NCI-H345 (cell line): ENCODE measurements around the gene CXCR5.
A peak's percentile ranks its signal among the peaks of the same experiment; 100 is the strongest.

Experiments
- DNase-seq: peaks from one replicate; lab custom pipeline; 2025; lab: John Stamatoyannopoulos, UW

The CXCR5 gene

DNA sequence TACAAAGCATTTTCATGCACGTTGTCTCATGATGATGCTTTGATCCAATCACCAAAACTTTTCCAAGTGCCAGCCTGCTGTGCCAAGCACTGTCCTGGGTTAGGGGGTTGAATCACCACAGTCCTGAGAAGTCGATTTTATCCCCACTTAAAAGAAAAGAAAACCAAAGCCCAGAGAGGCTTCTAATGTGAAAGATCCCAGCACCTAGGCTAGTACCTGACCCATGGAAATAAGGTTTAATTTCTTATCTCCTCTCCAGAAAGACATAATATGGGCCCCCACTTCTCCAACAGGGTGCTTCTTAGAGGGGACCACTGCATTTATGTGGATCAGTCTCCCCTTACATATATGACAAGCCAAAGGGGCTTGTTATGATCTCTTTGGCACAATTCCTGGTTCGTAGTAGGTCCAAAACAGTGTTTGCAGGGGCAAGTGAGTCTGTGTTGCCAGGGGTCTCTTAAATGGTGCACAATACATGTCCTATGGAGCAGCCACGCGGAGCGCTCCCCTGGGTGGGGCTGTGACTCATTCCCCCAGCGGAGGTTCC, 43.9 kb downstream of the CXCR5 start:
- no peak for DNase-seq

DNA sequence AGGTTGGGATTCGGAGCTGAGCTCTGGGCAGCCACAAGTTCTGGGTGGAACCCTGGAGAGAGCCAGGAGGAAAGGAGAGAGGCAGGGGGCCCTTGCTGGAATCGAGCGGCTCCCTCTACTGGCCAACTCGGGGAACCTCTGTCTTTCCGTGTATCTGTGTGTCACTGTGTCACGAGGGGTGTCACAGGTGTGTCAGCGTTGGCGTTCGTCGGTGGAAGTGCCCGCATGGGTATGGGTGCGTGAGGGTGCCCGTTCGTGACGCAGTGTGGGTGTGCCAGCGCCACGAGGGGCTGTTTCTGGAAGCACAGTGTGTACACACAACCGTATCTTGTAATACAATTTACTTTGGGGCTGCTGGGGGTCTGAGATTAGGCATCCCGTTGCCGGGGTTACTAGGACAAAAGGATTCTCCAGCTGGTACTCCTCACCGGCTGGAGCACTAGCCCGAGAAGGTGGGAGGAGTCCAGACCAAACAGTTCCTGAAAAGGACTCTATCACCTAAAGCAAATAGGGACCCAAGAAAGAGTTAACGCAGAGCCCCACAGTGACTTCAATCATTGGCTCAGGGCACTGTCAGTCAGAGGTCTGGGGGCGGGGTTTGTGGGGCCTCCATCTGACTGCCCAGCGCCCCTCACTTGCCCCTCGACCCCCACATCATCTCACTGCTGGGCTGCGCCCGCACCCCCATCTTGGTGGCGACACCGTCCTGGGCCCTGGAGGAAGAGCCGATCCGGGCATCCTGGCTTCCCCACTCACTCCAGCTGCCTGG, 44.6 kb downstream of the CXCR5 start:
- DNase-seq = peak; percentile 92

DNA sequence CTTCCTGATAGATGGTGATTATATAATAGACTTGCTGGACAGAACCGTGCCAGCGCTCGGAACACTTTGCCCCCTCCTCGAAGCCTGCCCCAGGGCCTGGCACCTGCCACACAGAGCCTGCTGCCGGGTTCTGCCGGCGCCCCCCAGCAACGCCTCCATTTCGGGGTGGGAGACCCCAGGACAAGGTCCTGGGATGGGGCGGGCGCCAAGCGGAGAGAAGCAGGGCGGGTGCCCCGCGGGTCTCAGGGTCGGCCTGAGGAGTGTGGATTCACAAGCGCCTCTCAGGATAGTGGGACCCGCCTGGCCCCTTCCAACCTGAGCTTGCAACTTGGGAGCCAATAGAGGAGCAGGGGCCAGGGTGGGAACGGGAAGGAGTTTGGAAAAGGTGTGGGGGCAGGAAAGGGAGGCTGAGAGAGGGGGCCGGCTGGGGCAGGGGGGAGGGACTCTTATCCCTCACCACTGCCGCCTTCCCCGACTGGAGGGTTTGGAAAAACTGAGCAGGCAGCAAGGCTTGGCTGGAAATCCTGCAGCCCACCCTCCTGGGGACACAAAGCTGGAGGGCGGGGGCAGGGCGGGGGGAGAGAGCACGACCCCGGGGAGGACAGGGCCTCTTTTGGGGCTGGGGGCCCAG, 45.3 kb downstream of the CXCR5 start:
- DNase-seq = peak; percentile 77

DNA sequence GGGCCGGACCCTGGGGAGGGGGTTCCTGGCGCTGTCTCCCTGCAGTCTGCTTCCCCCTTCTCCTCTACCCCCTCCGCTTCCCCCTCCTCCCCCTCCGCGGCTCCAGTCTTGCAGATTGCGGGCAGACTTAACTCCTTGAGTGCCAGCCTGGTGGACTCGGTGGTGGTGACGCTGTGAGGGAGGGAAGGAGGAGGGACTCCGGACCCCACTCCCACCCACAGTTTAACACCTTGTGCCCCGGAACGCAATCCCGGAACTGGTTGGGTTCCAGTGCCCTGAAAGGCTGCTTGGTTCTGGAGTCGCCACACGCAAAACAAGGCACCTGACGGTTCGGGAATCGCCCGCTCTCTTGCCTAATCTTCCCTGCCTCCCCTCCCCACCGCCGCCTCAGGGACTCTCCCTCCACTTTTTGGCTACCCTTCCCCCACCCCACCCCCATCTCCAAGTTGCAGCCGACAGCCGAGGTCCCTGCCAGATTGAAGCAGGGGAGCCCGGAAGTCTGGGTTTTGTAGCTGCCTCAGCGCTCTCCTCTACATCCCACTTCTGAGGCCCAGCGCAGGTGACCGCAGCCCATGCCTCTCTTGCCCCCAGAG, 45.9 kb downstream of the CXCR5 start:
- DNase-seq = peak; percentile 84

DNA sequence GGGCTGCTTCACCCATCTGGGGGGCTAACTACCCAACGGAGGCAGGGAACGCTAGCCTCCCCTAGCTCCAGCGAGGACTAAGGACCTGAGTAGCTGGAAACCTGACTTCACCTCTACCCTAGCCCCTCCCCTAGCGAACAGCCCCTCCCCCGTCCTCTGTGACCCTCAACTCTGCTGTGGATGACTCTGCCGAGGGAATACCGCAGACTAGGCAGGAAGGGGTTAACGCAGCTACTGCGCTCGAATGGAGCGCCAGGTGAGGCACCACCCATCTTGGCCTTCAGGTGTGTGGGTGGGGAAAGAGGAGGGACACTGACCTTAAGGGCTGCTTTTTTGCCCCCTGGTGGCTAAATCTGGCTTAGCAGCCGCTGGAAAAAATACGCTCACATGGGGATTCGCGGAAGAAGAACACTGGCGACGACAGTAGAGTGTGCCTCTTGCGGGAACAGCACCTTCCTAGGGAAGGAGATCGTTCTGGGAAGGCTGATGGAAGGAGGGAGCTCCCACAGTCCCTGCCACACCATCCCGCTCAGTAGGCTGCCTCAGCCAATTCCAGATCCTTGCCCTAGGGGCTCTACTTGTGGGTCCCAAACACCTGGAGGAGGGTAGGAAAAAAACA, 46.5 kb downstream of the CXCR5 start:
- DNase-seq = peak; percentile 97

DNA sequence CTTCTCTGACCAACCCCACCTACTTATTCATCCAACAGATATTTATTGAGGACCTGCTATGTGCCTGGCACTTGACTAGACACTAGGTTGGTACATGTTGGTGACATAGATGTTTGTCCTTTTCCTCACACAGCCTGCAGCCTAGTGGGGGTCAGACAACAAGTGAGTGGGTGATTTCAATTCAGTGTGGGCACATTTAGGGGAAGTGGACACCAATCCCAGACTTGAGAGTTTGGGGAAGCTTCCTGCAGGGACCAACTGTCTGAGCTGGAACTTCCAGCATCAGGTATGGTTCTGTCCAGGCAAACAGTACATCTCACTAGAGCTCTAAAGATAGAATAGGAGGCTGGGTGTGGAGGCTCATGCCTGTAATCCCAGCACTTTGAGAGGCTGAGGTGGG, 47.9 kb downstream of the CXCR5 start:
- no peak for DNase-seq

DNA sequence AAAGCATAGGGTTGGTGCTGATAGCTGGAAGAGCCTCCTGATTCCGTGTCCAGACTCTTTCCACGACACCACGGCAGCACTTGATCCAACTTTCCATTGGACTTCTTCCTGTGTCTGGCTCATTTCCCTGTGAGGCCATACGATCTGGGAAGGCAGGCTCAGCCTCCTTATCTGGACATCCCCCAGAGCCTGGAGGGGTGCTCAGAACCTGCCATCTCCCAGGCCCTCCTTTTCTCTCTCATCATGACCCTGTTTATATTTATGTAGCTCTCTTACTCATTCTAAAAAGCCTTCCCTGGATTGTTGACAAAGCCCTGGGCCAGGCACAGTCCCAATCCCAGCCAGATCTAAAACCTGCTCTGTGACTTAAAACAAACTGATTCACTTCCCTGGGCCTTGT, 49.8 kb downstream of the CXCR5 start:
- DNase-seq = no peak

DNA sequence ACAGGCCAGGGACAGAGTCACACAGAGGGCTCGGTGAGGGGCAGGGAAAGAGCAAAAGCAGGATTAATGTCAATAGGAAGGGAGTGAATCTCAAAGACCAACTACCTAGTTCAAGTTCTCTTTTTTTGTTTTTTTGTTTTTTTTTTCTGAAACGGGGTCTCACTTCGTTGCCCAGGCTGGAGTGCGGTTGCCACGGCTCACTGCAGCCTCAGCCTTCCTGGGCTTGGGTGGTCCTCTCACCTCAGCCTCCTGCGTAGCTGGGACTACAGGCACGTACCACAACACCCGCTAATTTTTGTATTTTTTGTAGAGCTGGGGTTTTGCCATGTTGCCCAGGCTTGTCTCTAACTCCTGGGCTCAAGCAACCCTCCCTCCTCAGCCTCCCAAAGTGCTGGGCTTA, 51.7 kb downstream of the CXCR5 start:
- DNase-seq = no peak

DNA sequence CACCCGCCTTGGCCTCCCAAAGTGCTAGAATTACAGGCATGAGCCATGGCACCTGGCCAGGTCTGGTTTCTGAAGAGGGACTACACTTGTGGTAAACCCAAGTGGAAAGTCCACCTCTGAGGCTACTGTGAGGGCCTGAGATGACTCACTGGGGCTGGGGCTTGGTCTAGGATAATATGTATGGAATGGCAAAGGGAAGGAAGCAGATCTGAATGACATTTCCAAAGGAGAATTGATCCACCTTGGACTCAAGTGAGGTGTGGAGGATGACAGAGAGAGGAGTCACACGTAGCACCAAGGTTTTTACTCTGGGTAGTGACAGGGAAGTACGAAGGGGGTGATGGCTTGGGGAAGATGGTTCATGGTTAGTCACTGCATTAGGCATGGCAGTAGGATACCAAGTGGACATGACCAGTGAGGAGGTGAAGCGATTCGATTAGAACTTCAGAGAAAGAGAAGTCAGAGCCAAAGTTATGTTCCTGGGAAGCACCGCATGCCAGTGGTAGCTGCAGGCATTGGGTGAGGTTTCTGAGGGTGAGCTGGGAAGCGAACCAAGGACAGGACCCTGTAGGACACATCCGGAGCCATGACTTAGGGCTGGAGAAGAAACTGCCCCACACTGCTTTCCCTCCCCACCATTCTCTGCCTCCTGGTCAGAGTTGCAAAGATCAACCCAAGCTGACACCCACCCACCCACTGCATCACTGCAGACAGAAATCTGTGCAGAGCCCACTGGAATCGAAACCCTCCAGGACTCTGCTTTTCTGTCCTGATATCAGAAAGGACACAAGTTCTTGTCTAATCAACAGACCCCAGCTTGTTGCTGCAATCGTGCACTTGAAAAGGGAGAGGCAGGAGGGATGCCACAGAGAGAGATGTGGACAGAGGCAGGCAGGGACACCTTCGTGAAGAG, 55.1 kb downstream of the CXCR5 start:
- DNase-seq = no peak

DNA sequence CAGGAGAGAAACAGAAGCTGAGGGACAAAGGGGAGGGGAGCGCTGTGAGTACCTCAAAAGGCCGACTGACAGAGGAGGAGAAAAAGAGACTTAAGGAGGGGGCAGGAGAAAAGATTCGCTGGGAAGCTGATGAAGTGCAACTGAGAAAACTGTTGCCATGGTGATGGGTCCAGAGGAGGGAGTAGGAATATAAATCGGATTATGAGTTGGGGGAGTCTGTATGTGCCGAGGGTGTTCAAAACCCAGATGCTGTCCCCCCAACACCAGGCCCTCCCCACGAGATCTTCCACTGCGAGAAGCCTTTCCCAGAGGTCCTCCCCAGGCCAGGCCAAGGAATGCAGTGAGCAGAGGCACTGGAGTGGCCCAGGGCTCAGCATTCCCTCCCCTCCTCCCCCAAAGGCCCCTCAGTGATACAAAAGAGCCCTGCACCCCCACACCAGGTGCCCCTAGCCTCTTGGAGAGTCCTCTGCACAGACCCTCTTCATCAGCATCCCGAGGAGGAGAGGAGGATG, 55.8 kb downstream of the CXCR5 start:
- DNase-seq = no peak

DNA sequence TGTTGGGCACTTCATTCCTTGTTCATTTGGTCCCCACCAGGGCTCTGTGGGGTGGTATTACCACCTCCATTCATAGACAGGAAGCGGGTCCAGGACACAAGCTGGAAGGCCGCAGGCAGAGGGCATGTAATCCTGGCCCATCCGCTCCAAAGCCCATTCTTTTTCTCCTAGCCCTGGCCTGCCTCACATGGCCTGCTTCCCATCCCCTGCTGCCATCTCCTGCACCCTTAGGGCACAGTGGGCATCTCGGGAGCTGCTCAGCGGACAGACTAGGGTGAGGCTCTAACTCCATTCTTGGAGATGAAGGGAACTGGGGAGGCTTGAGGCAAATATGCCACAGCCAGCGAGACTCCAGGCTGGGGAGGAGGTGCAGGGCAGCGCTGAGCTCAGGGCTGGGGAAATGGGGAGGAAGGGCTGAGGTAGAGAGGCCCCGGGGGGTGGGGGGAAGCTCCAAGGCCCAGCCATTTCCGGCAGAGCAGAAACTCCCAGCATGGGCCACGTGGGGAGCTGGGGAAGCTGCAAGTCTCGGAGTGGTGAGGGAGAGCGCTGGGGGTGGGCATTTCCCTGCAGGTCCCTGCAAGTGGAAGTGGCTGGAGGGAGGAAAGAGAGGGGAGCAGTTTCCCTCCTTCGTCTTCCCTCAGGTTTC, 56.4 kb downstream of the CXCR5 start:
- no peak for DNase-seq

DNA sequence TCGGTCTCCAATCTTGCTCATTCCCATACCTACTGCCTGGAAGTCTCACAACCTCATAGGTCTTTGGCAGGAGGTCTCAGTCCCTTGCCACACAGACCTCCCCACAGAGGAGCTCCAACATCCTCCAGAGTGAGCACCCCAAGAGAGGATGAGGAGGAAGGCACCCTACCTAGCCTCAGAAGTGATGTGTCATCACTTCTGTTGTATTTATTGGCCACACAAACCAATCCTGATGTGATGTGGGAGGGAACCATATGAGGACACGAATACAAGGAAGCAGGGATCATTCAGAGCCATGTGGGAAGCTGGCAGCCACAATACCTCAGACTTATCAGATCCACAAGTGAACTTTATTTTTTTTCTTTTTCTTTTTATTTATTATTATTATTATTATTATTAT, 63.4 kb downstream of the CXCR5 start:
- DNase-seq = no peak
